ENCODE data around the gene NEO1. TPM values are rescaled to one million over a fixed set of nuclear protein-coding genes. Genes with fewer than 3 reads are reported as not detected.
A peak's percentile ranks its signal among the peaks of the same experiment; 100 is the strongest.

NEO1 gene
- total RNA-seq, 1 donor from 2014 or later = 75.6 TPM

GRCh38 chr15:73175382-73175781 is 123.1 kb downstream of the NEO1 start:
- TF ChIP-seq CTCF (conservative IDR thresholded peaks at IDR 0.05) = no peak
- H3K4me3 Mint-ChIP-seq = no peak overlapping the region
- H3K9me3 Mint-ChIP-seq = no peaks in the 10 kb centered on the region
- H3K27me3 Mint-ChIP-seq (ENCODE audit: low read depth) = no peaks in the 10 kb centered on the region
- H3K4me1 Mint-ChIP-seq = peaks cover 11% of the 10 kb centered on the region
- no peak for DNase-seq (ENCODE audit: low read depth, low spot score)
- no peak overlapping the region for H3K27ac Mint-ChIP-seq (ENCODE audit: unreplicated experiment)
- peaks cover 4% of the 10 kb centered on the region for H3K36me3 Mint-ChIP-seq (ENCODE audit: low read depth)

- Mint-ChIP-seq H3K27me3 (ENCODE audit: low read depth) (no peaks in the 10 kb centered on the region), H3K36me3 (ENCODE audit: low read depth) (peaks cover 16% of the 10 kb centered on the region), H3K4me3 (no peak overlapping the region), H3K9me3 (peaks cover 4% of the 10 kb centered on the region), H3K4me1 (peaks cover 11% of the 10 kb centered on the region), H3K27ac (ENCODE audit: unreplicated experiment) (no peak overlapping the region)
- no peak for TF ChIP-seq CTCF (conservative IDR thresholded peaks at IDR 0.05)
- no peak for DNase-seq (ENCODE audit: low read depth, low spot score)
These were observed 124.3 kb downstream of the NEO1 start for GRCh38 chr15:73176598-73176997.

GRCh38 chr15:73183071-73183470 is 130.8 kb downstream of the NEO1 start:
- Mint-ChIP-seq H3K27ac (ENCODE audit: unreplicated experiment) (peak overlapping the region; percentile 82), H3K4me3 (no peak overlapping the region), H3K4me1 (peaks cover 14% of the 10 kb centered on the region), H3K9me3 (peaks cover 15% of the 10 kb centered on the region), H3K27me3 (ENCODE audit: low read depth) (no peaks in the 10 kb centered on the region), H3K36me3 (ENCODE audit: low read depth) (peaks cover 57% of the 10 kb centered on the region)
- TF ChIP-seq CTCF (conservative IDR thresholded peaks at IDR 0.05) = no peak
- DNase-seq (ENCODE audit: low read depth, low spot score) = no peak

- Mint-ChIP-seq H3K27me3 (ENCODE audit: low read depth) (no peaks in the 10 kb centered on the region), H3K36me3 (ENCODE audit: low read depth) (peaks cover 10% of the 10 kb centered on the region)
These were observed 137.9 kb downstream of the NEO1 start for GRCh38 chr15:73190189-73190601.

GRCh38 chr15:73195166-73195565 is 142.9 kb downstream of the NEO1 start:
- Mint-ChIP-seq H3K27ac (ENCODE audit: unreplicated experiment) (no peak overlapping the region), H3K27me3 (ENCODE audit: low read depth) (no peaks in the 10 kb centered on the region), H3K36me3 (ENCODE audit: low read depth) (peaks cover 12% of the 10 kb centered on the region), H3K9me3 (no peaks in the 10 kb centered on the region), H3K4me1 (no peaks in the 10 kb centered on the region), H3K4me3 (no peak overlapping the region)
- no peak for DNase-seq (ENCODE audit: low read depth, low spot score)
- TF ChIP-seq CTCF (conservative IDR thresholded peaks at IDR 0.05) = no peak

More at GRCh38 chr15:73190189-73190601, 137.9 kb downstream of the NEO1 start:
- no peak overlapping the region for H3K27ac Mint-ChIP-seq (ENCODE audit: unreplicated experiment)
- no peak overlapping the region for H3K4me3 Mint-ChIP-seq
- no peaks in the 10 kb centered on the region for H3K9me3 Mint-ChIP-seq
- H3K4me1 Mint-ChIP-seq = no peaks in the 10 kb centered on the region
- no peak for DNase-seq (ENCODE audit: low read depth, low spot score)
- no peak for TF ChIP-seq CTCF (conservative IDR thresholded peaks at IDR 0.05)

GRCh38 chr15:73196113-73196512 is 143.8 kb downstream of the NEO1 start:
- no peak for DNase-seq (ENCODE audit: low read depth, low spot score)
- H3K27ac Mint-ChIP-seq (ENCODE audit: unreplicated experiment) = no peak overlapping the region
- H3K4me3 Mint-ChIP-seq = no peak overlapping the region
- H3K4me1 Mint-ChIP-seq = no peaks in the 10 kb centered on the region
- H3K9me3 Mint-ChIP-seq = peaks cover 2% of the 10 kb centered on the region
- H3K27me3 Mint-ChIP-seq (ENCODE audit: low read depth) = no peaks in the 10 kb centered on the region
- H3K36me3 Mint-ChIP-seq (ENCODE audit: low read depth) = peaks cover 15% of the 10 kb centered on the region
- no peak for TF ChIP-seq CTCF (conservative IDR thresholded peaks at IDR 0.05)

Data from neural crest cell (in vitro differentiated cells).